ENCODE results near the gene TAS2R19. TPM values are rescaled to one million over a fixed set of nuclear protein-coding genes. Genes with fewer than 3 reads are reported as not detected.

TAS2R19 gene
- total RNA-seq, 2 donors from 2014 or later = 0.35 to 0.89 TPM

GRCh38 chr12:11007608-11008007 is 14.8 kb downstream of the TAS2R19 start:
- Histone ChIP-seq H3K4me1 (no peaks in the 10 kb centered on the region), H3K4me3 (no peak overlapping the region), H3K27me3 (no peaks in the 10 kb centered on the region), H3K36me3 (no peaks in the 10 kb centered on the region), H3K9me3 (no peaks in the 10 kb centered on the region), H3K27ac (no peak overlapping the region)
- no peak for TF ChIP-seq CTCF (IDR thresholded peaks at IDR 0.05)
- DNase-seq (ENCODE audit: low spot score) = no peak

DNA sequence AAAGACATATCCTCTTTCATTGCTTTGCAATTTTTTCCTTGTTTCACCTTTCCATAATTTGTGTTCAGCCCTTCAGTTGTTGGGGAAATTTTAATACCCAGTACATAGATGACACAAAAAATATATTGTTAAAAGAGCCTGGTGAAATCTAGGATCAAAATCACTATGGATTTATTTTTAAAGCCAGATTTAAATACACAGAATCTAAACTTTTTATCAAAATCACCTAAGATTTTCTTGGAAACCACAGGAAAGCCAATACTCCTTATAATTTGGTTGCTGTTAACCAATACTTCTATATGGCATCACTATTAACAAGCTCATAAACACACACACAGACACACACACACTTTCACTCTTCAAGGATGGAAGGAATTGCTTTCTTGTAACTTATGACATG is 24.2 kb downstream of the TAS2R19 start, which contains the start of gene TAS2R20:
Gene TAS2R20, minus strand, starts transcription at position 101 of the 400 bp plus-strand sequence. CDS start 429 bp downstream, outside the sequence.
- DNase-seq (ENCODE audit: low spot score) = no peak
- no peaks in the 10 kb centered on the region for H3K27me3 ChIP-seq
- TF ChIP-seq CTCF (IDR thresholded peaks at IDR 0.05) = no peak
- H3K9me3 ChIP-seq = no peaks in the 10 kb centered on the region
- no peaks in the 10 kb centered on the region for H3K4me1 ChIP-seq
- H3K36me3 ChIP-seq = no peaks in the 10 kb centered on the region
- H3K27ac ChIP-seq = no peak within 1 kb of the TSS
- H3K4me3 ChIP-seq = no peak within 1 kb of the TSS

GRCh38 chr12:10994307-10994706 is 28.1 kb downstream of the TAS2R19 start:
- TF ChIP-seq CTCF (IDR thresholded peaks at IDR 0.05) = no peak
- Histone ChIP-seq H3K27ac (no peak overlapping the region), H3K4me1 (no peaks in the 10 kb centered on the region), H3K36me3 (no peaks in the 10 kb centered on the region), H3K4me3 (no peak overlapping the region), H3K9me3 (no peaks in the 10 kb centered on the region), H3K27me3 (no peaks in the 10 kb centered on the region)
- DNase-seq (ENCODE audit: low spot score) = no peak

GRCh38 chr12:10989107-10989506 is 33.3 kb downstream of the TAS2R19 start:
- no peak overlapping the region for H3K27ac ChIP-seq
- TF ChIP-seq CTCF (IDR thresholded peaks at IDR 0.05) = no peak
- H3K27me3 ChIP-seq = no peaks in the 10 kb centered on the region
- no peaks in the 10 kb centered on the region for H3K9me3 ChIP-seq
- H3K36me3 ChIP-seq = no peaks in the 10 kb centered on the region
- DNase-seq (ENCODE audit: low spot score) = no peak
- no peaks in the 10 kb centered on the region for H3K4me1 ChIP-seq
- no peak overlapping the region for H3K4me3 ChIP-seq

GRCh38 chr12:10986812-10987211 is 35.6 kb downstream of the TAS2R19 start, which contains the start of gene TAS2R50:
TSS of gene TAS2R50 (minus strand) at chr12:10986912. CDS start at chr12:10986860, 52 bp downstream.
- no peaks in the 10 kb centered on the region for H3K4me1 ChIP-seq
- no peak within 1 kb of the TSS for H3K4me3 ChIP-seq
- no peak within 1 kb of the TSS for H3K27ac ChIP-seq
- no peaks in the 10 kb centered on the region for H3K9me3 ChIP-seq
- no peak for TF ChIP-seq CTCF (IDR thresholded peaks at IDR 0.05)
- H3K36me3 ChIP-seq = no peaks in the 10 kb centered on the region
- no peak for DNase-seq (ENCODE audit: low spot score)
- no peaks in the 10 kb centered on the region for H3K27me3 ChIP-seq

- no peak for DNase-seq (ENCODE audit: low spot score)
- H3K36me3 ChIP-seq = no peaks in the 10 kb centered on the region
- H3K9me3 ChIP-seq = no peaks in the 10 kb centered on the region
- no peaks in the 10 kb centered on the region for H3K27me3 ChIP-seq
- no peaks in the 10 kb centered on the region for H3K4me1 ChIP-seq
- no peak for TF ChIP-seq CTCF (IDR thresholded peaks at IDR 0.05)
- no peak overlapping the region for H3K27ac ChIP-seq
- H3K4me3 ChIP-seq = no peak overlapping the region
Measured at GRCh38 chr12:10982244-10982643, 40.2 kb downstream of the TAS2R19 start.

All from right atrium auricular region (tissue), 2 donors.